ENCODE data around the gene SELENOO. TPM values are rescaled to one million over a fixed set of nuclear protein-coding genes. Genes with fewer than 3 reads are reported as not detected.
A peak's percentile ranks its signal among the peaks of the same experiment; 100 is the strongest.

The SELENOO gene
- total RNA-seq, 1 donor from 2014 or later: 24.5 TPM

DNA sequence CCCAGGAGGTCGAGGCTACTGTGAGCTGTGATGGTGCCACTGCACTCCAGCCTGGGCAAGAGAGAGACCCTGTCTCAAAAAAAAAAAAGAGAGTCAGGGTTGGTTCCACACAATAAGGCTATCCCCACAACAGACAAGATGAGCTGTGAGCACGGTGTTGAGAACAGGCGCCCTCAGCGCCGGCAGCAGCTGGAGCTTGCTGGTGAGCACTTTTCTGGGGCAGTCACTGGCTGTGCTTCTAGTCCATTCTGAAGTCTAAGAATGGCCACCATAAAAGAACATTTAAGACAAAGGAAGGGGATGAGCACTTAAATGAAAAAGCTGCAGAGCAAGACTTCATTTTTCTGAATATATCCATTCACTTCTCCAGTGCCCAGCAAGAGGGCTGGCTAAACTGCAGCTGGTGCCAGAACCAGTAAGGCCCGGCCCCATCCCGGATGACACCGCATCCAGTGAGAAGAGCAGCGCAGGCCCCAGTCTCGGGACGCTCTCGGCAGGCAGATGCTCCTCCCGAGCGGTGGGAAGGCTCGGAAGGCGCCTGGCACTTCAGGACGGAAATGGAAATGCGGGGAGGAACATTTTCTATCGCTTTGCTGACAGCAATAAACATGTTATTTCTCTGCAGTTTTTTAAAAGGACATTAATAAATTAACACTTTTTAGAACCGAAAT, 31.8 kb downstream of the SELENOO start:
- no peaks in the 10 kb centered on the region for H3K9me3 Mint-ChIP-seq
- DNase-seq (ENCODE audit: low read depth, low spot score): no peak
- H3K36me3 Mint-ChIP-seq (ENCODE audit: low read depth): peaks cover 14% of the 10 kb centered on the region
- H3K27ac Mint-ChIP-seq (ENCODE audit: unreplicated experiment): no peak overlapping the region
- H3K27me3 Mint-ChIP-seq (ENCODE audit: low read depth): no peaks in the 10 kb centered on the region
- TF ChIP-seq, protein P1, sequence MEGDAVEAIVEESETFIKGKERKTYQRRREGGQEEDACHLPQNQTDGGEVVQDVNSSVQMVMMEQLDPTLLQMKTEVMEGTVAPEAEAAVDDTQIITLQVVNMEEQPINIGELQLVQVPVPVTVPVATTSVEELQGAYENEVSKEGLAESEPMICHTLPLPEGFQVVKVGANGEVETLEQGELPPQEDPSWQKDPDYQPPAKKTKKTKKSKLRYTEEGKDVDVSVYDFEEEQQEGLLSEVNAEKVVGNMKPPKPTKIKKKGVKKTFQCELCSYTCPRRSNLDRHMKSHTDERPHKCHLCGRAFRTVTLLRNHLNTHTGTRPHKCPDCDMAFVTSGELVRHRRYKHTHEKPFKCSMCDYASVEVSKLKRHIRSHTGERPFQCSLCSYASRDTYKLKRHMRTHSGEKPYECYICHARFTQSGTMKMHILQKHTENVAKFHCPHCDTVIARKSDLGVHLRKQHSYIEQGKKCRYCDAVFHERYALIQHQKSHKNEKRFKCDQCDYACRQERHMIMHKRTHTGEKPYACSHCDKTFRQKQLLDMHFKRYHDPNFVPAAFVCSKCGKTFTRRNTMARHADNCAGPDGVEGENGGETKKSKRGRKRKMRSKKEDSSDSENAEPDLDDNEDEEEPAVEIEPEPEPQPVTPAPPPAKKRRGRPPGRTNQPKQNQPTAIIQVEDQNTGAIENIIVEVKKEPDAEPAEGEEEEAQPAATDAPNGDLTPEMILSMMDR (conservative IDR thresholded peaks at IDR 0.05): no peak
- H3K4me3 Mint-ChIP-seq: no peak overlapping the region
- no peaks in the 10 kb centered on the region for H3K4me1 Mint-ChIP-seq

DNA sequence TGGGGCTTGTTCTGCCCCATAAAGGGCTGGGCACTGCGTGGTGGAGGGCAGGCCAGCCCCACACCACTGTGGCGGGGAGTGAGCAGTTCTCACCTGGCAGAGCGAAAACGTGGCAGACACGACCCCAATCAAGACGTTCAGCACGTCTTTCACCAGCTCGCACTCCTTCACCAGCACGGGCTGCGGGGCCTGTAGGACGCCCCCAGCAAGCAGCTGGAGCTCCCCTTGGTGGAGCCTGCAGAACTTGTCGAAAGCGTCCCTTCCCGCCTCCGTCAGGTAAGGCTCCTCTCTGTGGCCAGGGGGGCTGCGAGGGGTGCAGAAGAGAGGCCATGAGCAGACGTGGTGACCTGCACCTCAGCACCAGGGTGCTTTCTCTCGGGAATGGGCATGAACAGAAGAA, 32.4 kb downstream of the SELENOO start:
- no peaks in the 10 kb centered on the region for H3K27me3 Mint-ChIP-seq (ENCODE audit: low read depth)
- H3K4me3 Mint-ChIP-seq: no peak overlapping the region
- DNase-seq (ENCODE audit: low read depth, low spot score): no peak
- peaks cover 14% of the 10 kb centered on the region for H3K36me3 Mint-ChIP-seq (ENCODE audit: low read depth)
- H3K27ac Mint-ChIP-seq (ENCODE audit: unreplicated experiment): no peak overlapping the region
- no peaks in the 10 kb centered on the region for H3K9me3 Mint-ChIP-seq
- no peaks in the 10 kb centered on the region for H3K4me1 Mint-ChIP-seq
- TF ChIP-seq, protein P1 (conservative IDR thresholded peaks at IDR 0.05): no peak

DNA sequence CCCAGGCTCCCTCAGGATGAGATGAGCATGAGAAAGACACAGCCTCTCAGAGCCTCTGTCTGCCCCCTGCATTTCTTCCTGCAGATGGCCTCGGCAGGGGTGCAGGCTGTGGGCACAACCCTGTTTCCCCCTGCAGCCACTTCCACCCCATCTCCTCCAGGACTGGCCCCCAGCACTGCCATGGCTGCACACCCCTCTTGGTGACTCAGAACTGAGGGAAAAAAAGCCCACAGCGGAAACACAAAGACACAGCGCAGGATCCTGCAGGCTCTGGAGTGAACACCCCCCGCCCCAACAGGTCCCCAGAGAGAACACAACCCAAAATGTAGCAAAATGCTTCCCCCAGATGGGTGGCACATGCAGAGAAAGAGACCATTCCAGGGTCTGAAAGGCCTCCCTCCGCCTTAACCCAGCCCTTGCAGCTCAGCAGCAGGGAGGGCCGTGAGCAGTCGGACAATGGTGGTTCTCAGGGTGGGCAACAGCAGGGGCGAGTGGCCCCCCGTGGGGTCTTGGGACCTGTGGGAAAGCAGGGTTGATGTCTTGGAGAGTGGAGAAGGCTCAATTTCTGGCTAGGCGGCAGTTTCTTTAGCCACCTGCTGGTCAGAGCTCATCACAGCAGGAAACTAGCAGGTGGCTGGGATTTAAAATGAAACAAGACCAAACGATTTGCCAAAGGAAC, 36.1 kb downstream of the SELENOO start:
- Mint-ChIP-seq H3K4me3 (peak overlapping the region; percentile 56), H3K9me3 (no peaks in the 10 kb centered on the region), H3K27ac (ENCODE audit: unreplicated experiment) (peak overlapping the region; percentile 92), H3K27me3 (ENCODE audit: low read depth) (no peaks in the 10 kb centered on the region), H3K36me3 (ENCODE audit: low read depth) (peaks cover 16% of the 10 kb centered on the region), H3K4me1 (peaks cover 11% of the 10 kb centered on the region)
- no peak for DNase-seq (ENCODE audit: low read depth, low spot score)
- TF ChIP-seq, protein P1 (conservative IDR thresholded peaks at IDR 0.05): peak; percentile 64

DNA sequence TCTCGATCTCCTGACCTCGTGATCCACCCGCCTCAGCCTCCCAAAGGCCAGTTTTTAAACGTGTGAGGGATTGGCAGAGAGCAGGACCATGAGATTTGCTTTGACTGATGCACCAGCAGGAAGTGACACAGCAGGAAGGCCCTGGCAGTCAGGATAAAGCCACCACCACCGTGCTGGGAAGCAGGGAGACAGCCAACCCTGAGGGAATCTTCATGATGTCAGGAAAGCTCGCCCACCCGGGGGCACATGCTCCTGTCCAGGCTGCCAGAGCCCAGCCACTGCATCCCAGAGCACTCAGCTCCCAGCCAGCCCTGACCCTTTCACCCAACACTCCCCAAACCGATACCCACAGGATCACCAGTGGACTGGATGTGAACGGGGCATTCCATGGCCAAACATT, 37.9 kb downstream of the SELENOO start:
- Mint-ChIP-seq H3K9me3 (no peaks in the 10 kb centered on the region), H3K36me3 (ENCODE audit: low read depth) (peaks cover 15% of the 10 kb centered on the region), H3K27me3 (ENCODE audit: low read depth) (no peaks in the 10 kb centered on the region), H3K4me3 (no peak overlapping the region), H3K27ac (ENCODE audit: unreplicated experiment) (no peak overlapping the region), H3K4me1 (peaks cover 26% of the 10 kb centered on the region)
- TF ChIP-seq, protein P1 (conservative IDR thresholded peaks at IDR 0.05): no peak
- DNase-seq (ENCODE audit: low read depth, low spot score): no peak

DNA sequence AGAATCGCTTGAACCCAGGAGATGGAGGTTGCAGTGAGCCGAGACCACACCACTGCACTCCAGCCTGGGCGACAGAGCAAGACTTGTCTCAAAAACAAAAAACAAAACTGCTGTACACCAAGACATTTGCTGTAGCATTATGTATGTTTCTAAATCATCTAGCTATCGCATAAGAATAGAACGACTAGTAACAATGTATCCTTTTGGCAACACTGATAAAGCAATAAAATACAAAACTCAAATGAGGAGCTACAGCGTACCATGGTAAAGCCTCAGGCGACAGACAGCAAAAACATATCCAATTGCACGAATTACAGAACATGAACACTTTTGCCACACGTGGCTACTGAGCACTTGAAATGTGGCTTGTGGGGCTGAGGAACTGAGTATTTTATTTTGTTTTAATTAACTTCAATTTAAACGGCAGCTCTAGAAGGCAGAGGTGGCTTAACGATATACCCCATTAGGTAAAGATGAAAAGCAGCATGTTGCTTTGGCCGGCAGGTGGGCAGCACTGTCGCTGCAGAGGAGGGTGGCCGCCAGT, 41.7 kb downstream of the SELENOO start:
- H3K4me1 Mint-ChIP-seq: peaks cover 37% of the 10 kb centered on the region
- H3K9me3 Mint-ChIP-seq: no peaks in the 10 kb centered on the region
- peaks cover 2% of the 10 kb centered on the region for H3K27me3 Mint-ChIP-seq (ENCODE audit: low read depth)

More for the DNA sequence above, 41.7 kb downstream of the SELENOO start:
- H3K4me3 Mint-ChIP-seq: peak overlapping the region; percentile 98
- H3K36me3 Mint-ChIP-seq (ENCODE audit: low read depth): peaks cover 4% of the 10 kb centered on the region
- TF ChIP-seq, protein P1 (conservative IDR thresholded peaks at IDR 0.05): no peak
- no peak for DNase-seq (ENCODE audit: low read depth, low spot score)
- no peak overlapping the region for H3K27ac Mint-ChIP-seq (ENCODE audit: unreplicated experiment)
